Brain microvascular endothelial cell (primary cell): ENCODE measurements around the gene AZU1.

Experiments used
- DNase-seq: peaks from one replicate; pipeline ENCODE4 v3.0.0-alpha.2; 2020
- H3K27ac ChIP-seq: fragments of 250-450 bp; sonication (Bioruptor Pico); 2 replicates; pipeline ENCODE4 v1.5.1; 2020; ENCODE audit warnings: mild to moderate bottlenecking, moderate library complexity
- H3K27me3 ChIP-seq: fragments of 250-450 bp; sonication (Bioruptor Pico); replicated peaks from 2 replicates; pipeline ENCODE4 v1.5.1; 2020; ENCODE audit warnings: mild to moderate bottlenecking
- H3K36me3 ChIP-seq: fragments of 250-450 bp; sonication (Bioruptor Pico); replicated peaks from 2 replicates; pipeline ENCODE4 v1.5.1; 2020; ENCODE audit warnings: mild to moderate bottlenecking
- H3K4me3 ChIP-seq: 2 replicates; pipeline ENCODE4 v1.5.1; 2011; ENCODE audit warnings: low read depth, mild to moderate bottlenecking, control low read depth, low read length, moderate library complexity
- in situ Hi-C: cut with HindIII; loops from 2 replicates; pipeline ENCODE4 v1.10.0; 2017; ENCODE audit warnings: low sequenced_read_pairs, low pct_ligation_motif_present
- TF ChIP-seq, protein P1 (sequence below): IDR thresholded peaks from 2 replicates; pipeline ENCODE4 v1.5.1; 2011; ENCODE audit warnings: low read depth, mild to moderate bottlenecking, moderate library complexity, low read length, control low read depth, inconsistent platforms; ENCODE audit errors: missing control alignments

AZU1 gene

DNA sequence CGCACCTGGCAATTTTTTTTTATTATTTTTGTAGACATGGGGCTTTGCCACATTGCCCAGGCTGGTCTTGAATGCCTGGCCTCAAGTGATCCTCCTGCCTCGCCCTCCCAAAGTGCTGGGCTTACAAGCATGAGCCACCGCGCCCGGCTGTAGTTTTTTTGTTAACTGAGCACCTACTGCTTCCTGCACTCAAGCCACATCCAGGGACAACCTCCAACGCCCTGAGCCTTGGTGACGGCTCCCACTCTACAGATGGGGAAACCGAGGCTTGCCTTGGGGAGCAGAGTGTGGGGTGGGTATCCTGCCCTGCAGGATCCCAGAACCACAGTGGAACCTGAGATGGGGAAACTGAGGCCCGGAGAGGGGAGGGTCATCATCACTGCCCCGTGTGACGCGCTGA is 27.5 kb downstream of the AZU1 start:
- TF ChIP-seq, protein P1, sequence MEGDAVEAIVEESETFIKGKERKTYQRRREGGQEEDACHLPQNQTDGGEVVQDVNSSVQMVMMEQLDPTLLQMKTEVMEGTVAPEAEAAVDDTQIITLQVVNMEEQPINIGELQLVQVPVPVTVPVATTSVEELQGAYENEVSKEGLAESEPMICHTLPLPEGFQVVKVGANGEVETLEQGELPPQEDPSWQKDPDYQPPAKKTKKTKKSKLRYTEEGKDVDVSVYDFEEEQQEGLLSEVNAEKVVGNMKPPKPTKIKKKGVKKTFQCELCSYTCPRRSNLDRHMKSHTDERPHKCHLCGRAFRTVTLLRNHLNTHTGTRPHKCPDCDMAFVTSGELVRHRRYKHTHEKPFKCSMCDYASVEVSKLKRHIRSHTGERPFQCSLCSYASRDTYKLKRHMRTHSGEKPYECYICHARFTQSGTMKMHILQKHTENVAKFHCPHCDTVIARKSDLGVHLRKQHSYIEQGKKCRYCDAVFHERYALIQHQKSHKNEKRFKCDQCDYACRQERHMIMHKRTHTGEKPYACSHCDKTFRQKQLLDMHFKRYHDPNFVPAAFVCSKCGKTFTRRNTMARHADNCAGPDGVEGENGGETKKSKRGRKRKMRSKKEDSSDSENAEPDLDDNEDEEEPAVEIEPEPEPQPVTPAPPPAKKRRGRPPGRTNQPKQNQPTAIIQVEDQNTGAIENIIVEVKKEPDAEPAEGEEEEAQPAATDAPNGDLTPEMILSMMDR: no peak
- no peak overlapping the region for H3K4me3 ChIP-seq
- H3K27me3 ChIP-seq: no peaks in the 10 kb centered on the region
- no peak for DNase-seq
- no peaks in the 10 kb centered on the region for H3K36me3 ChIP-seq
- in situ Hi-C loops: no loop called here
- no peak overlapping the region for H3K27ac ChIP-seq

DNA sequence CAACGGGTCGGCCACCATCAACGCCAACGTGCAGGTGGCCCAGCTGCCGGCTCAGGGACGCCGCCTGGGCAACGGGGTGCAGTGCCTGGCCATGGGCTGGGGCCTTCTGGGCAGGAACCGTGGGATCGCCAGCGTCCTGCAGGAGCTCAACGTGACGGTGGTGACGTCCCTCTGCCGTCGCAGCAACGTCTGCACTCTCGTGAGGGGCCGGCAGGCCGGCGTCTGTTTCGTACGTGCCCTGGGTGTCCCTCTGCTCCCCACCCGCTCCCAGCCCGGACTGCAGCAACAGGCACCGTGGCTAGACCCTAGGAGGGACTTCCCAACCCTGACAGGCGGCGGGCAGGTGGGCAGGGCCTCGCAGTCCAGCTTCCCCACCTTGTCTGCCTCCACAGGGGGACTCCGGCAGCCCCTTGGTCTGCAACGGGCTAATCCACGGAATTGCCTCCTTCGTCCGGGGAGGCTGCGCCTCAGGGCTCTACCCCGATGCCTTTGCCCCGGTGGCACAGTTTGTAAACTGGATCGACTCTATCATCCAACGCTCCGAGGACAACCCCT is 28.0 kb downstream of the AZU1 start:
- H3K4me3 ChIP-seq: no peak overlapping the region
- no peak overlapping the region for H3K27ac ChIP-seq
- DNase-seq: no peak
- TF ChIP-seq, protein P1: no peak
- no peaks in the 10 kb centered on the region for H3K36me3 ChIP-seq
- in situ Hi-C loops: no loop called here
- H3K27me3 ChIP-seq: peaks cover 2% of the 10 kb centered on the region

DNA sequence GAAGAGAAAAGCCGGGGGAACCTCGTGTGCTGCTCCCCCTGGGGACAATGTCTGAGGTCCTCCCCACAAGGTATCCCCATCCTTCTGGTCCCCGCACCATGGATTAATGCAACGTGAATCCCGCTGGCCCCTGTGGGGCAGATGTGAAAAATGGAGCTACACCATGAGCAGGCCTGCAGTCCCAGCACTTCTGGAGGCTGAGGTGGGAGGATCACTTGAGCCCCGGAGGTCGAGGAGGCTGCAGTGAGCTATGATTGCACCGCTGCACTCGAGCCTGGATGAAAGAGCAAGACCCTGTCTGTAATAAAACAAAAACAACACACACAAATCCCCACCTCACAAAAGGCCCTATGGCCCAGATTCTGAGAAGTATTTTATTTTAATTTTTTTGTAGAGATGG is 30.6 kb downstream of the AZU1 start:
- TF ChIP-seq, protein P1: no peak
- DNase-seq: no peak
- no peak overlapping the region for H3K27ac ChIP-seq
- H3K36me3 ChIP-seq: no peaks in the 10 kb centered on the region
- in situ Hi-C loops: no loop called here
- peaks cover 4% of the 10 kb centered on the region for H3K27me3 ChIP-seq
- H3K4me3 ChIP-seq: no peak overlapping the region

DNA sequence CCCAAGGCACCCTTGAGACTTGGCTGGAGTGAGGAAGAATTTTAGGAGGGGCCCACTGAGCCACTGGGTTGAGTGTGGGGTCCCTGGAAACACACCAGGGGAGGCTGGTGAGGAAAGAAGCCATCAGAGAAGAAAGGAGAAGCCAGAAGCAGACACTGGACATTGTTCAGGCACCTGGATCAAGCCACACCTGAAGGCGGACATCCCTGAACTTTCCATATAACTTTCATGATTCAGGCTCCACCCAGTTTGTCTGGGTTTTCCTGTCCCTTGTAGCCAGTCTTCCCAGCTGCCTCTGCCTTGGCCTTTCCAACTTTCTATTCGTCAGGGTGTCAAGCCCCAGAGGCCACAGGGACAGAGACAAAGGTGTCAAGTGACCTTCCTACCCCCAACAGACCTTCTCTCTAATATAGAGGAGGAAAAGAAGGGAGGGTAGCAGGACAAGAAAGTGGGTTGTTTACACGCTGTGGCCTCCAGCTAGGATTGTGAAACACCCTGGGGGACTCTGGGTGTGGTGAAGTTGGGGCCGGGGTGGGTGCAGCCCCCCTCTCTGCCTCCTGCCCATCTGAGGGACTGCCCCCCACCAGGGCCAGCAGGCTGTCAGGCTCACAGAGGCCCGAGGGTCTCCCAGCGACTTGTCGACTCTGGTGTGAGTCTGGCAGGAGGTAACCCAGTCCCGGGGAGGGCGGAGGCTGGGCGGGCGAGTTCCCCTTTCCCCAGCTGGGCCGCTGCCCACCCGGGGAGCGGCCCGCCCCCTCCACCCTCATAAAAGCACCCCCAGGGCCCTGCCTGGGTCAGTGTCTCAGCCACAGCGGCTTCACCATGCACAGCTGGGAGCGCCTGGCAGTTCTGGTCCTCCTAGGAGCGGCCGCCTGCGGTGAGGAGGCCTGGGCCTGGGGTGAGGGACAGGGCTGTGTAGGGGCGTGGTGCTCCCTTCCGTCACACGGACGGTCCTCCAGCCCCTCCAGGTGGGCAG is 31.5 kb downstream of the AZU1 start, which contains the start of gene CFD:
CFD (plus strand) TSS at position 797 of the 976 bp plus-strand sequence; CDS start at position 823, 26 bp downstream.
- in situ Hi-C loops: no loop called here
- TF ChIP-seq, protein P1: no peak
- no peak for DNase-seq
- H3K27me3 ChIP-seq: peaks cover 4% of the 10 kb centered on the region
- H3K4me3 ChIP-seq: no peak within 1 kb of the TSS
- H3K27ac ChIP-seq: no peak within 1 kb of the TSS
- no peaks in the 10 kb centered on the region for H3K36me3 ChIP-seq

DNA sequence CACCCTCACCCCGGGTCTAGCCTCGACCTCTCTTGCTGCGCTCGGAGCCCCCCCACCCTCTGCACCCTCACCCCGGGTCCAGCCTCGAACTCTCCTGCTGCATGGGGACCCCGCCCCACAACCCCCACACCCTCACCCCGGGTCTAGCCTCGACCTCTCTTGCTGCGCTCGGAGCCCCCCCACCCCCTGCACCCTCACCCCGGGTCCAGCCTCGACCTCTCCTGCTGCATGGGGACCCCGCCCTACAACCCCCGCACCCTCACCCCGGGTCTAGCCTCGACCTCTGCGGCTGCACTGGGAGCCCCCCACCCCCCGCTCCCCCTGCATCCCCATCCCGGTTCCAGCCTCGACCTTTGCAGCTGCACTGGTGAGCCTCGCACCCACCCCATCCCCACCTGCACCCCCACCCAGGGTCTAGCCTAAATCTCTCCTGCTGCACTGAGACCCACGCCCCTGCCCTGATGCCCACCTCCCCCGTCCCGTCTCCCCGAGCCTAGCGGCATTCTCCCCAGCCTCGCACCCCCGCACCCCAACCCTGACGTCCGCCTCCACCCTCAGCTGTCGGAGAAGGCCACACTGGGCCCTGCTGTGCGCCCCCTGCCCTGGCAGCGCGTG is 33.6 kb downstream of the AZU1 start:
- TF ChIP-seq, protein P1: no peak
- in situ Hi-C loops: no loop called here
- no peak overlapping the region for H3K4me3 ChIP-seq
- peaks cover 4% of the 10 kb centered on the region for H3K27me3 ChIP-seq
- DNase-seq: no peak
- H3K36me3 ChIP-seq: no peaks in the 10 kb centered on the region
- H3K27ac ChIP-seq: no peak overlapping the region
